ENCODE measurements around the gene ZNF217.

DNA sequence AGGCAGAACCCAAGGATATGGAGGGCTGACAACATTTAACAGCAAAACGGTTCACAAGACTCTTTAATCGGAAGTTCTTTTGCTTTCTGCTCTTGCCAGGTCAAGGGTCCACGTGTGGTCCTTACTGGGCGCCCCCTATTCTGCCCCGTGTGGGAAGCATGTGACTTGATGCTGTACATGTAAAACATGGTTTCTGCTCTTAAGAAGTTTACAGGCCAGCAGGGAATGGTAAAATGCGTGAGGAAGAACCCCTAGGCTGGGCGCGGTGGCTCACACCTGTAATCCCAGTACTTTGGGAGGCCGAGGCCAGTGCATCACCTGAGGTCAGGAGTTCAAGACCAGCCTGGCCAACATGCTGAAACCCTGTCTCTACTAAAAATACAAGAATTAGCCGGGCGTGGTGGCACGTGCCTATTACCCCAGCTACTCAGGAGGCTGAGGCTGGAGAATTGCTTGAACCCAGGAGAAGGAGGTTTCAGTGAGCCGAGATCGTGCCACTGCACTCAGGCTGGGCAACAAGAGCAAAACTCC lies 19.3 kb downstream of the ZNF217 start:
- no peak for TF ChIP-seq CTCF (IDR thresholded peaks at IDR 0.05)
- no peak for TF ChIP-seq POLR2A (IDR thresholded peaks at IDR 0.05)

Data from body of pancreas (tissue), 4 donors.